Measurements from ENCODE around the gene PCYT2.

PCYT2 gene

DNA sequence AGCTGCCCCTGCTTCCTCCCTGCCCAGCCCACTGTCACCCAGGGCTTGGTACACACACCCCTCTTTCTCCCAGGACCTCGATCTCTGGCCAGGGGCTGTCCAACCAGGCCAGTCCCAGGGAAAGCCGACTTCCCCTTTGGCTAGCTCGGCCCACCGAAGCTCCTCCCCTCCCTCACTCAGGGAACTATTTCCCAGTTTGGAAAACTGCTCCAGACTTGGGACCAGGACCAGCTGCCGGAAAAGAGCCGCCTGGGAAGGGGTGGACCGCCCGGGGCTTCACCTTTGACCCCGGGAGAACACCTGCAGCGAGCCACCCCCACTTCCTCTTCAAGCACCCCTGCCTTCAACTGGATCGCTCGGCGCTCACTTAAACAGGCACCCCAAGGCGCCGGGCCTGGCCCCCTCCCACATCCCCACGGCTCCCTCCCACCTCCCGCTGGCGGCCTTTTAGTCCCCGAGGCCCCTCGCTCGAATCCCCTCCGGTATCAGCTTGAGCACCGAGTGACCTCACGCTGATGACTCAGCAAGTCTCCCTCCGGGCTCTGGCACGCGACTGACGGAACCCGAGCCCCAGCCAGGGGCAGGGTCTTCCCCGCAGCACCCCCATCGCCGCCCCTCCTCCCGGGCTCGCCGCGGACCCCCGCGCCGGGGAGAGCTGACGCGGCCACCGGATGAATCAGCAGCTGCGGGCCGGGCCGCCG, 15.4 kb upstream of the PCYT2 start:
- DNase-seq (ENCODE audit: low read depth, low spot score), result peak; percentile 72
- in situ Hi-C loops (cut with HindIII; ENCODE audit: low sequenced_read_pairs), result no loop called here
- TF ChIP-seq, protein P1, sequence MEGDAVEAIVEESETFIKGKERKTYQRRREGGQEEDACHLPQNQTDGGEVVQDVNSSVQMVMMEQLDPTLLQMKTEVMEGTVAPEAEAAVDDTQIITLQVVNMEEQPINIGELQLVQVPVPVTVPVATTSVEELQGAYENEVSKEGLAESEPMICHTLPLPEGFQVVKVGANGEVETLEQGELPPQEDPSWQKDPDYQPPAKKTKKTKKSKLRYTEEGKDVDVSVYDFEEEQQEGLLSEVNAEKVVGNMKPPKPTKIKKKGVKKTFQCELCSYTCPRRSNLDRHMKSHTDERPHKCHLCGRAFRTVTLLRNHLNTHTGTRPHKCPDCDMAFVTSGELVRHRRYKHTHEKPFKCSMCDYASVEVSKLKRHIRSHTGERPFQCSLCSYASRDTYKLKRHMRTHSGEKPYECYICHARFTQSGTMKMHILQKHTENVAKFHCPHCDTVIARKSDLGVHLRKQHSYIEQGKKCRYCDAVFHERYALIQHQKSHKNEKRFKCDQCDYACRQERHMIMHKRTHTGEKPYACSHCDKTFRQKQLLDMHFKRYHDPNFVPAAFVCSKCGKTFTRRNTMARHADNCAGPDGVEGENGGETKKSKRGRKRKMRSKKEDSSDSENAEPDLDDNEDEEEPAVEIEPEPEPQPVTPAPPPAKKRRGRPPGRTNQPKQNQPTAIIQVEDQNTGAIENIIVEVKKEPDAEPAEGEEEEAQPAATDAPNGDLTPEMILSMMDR (IDR thresholded peaks at IDR 0.05; ENCODE audit: low read depth, low read length), result no peak
- H3K4me3 ChIP-seq (ENCODE audit: low read depth, low read length), result peak overlapping the region; percentile 76

DNA sequence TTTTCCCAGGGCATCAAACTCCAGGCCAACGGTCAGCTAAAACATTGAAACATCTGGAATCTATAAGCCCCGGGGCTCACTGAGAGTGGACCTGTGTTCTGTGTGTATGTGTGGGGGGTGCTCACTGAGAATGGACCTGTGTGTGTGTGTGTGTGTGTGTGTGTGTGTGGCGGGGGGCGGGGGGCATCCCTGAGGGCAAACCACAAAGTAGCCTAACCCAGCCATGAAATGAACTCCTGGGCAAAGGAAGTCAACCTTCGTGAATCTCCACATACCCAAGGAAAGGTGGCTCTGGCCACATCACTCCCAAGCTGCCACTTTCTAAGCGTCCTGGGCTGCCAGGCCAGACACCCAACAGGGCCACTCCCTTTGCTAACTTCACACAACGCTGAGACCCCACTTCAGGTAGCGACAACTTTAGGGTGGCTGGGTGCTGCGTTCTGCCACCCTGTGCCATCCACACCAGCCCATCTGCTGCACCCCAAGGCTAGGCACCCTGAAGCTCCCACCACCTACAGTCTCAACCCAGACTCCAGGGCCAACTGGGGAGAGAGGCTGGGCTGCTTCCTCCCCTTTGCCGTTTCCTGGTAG, 14.8 kb upstream of the PCYT2 start:
- peak overlapping the region; percentile 76 for H3K4me3 ChIP-seq (ENCODE audit: low read depth, low read length)
- no peak for DNase-seq (ENCODE audit: low read depth, low spot score)
- in situ Hi-C loops (cut with HindIII; ENCODE audit: low sequenced_read_pairs), result no loop called here
- TF ChIP-seq, protein P1 (IDR thresholded peaks at IDR 0.05; ENCODE audit: low read depth, low read length), result no peak

DNA sequence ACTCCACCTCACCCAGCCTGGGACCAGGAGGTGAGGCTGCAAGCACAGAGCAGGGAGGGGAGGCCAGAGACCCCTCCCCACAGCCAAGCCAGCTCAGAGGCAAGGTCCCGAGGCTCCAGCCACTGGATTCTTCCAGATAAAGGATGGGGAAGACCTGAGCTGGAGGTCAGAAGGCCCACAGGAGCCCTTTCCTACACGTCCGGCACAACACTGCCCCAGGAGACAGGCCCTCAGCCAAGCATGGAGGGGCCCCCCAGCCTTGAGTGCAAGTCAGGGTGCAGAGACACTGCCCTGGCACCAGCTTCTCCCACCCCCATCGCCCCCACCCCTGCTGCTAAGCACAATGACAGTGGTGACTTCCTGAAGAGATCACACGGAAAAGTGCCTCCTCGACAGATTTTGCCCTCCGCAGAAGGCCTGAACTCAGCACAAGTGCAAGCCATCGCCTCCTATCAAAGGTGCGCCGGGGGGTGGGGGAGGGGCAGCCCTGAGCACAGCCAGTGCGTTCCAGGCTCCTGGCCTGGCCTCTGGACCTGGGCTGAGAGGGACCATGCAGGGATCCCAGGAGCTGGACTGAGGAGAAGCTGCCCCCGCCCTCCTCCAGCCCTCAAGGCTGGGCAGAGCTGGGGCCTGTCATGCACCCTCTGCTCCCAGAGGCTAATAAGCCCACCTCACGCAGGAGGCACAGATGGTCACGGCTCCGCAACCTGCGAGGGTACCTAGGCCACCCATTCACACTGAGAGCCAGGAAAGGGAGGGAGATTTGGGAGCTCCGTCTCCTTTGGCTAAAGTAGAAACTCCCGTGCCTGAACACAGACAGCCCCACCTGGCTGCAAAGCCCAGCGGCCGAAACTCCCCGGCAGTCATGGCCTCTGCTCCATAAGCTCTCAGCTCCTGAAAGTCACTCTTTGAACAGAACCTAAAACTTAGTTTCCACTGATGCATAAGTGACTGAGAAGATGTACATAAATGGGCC, 13.6 kb upstream of the PCYT2 start:
- DNase-seq (ENCODE audit: low read depth, low spot score), result no peak
- in situ Hi-C loops (cut with HindIII; ENCODE audit: low sequenced_read_pairs), result no loop called here
- H3K4me3 ChIP-seq (ENCODE audit: low read depth, low read length), result no peak overlapping the region
- TF ChIP-seq, protein P1 (IDR thresholded peaks at IDR 0.05; ENCODE audit: low read depth, low read length), result no peak

DNA sequence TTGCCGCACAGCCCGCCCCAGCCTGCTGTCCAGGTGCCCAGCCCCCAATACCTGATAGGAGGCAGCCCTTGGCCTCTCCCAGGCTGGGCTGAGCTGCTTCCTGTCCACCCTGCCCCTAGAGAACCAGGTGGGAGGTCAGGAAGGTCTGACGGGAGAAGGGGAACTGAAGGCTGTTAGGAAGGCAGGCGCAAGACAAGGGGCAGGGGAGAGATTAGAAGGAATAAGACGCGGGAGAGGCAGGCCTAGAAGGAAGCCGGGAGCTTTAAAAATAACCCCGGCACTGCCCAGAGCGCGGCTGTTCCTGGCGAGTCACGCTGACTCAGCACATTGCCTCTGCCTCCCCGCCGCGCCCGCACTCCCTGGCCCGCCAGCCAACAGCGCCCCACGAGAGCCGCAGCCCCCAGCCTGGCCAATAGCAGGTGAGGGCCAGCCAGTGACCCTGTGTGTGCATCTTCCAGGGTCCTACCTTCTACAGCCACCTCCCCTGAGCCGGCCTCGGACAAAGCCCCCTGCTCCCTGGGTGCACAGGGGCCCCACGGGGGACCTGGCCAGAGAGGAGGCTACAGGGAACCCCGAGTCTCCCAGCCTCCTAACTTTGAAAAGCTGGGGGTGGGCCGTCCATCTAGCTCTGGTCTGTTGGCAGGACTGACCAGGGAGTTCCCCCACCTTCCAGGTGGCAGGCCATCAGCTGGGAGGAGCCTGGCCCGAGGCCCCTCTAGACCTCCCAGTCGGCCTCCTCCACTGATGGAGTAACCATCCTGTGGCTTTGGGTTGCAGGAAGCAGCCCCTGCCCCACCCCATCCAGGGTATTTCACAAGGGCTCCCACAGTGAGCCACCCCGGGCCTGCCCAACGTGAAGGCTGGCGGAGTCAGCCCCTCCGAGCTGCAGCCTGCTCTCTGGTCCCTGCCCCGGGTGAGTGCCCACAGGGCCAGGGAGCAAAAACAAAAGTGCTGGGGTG, 12.4 kb upstream of the PCYT2 start:
- peak overlapping the region; percentile 35 for H3K4me3 ChIP-seq (ENCODE audit: low read depth, low read length)
- in situ Hi-C loops (cut with HindIII; ENCODE audit: low sequenced_read_pairs), result no loop called here
- DNase-seq (ENCODE audit: low read depth, low spot score), result peak; percentile 75
- TF ChIP-seq, protein P1 (IDR thresholded peaks at IDR 0.05; ENCODE audit: low read depth, low read length), result no peak

DNA sequence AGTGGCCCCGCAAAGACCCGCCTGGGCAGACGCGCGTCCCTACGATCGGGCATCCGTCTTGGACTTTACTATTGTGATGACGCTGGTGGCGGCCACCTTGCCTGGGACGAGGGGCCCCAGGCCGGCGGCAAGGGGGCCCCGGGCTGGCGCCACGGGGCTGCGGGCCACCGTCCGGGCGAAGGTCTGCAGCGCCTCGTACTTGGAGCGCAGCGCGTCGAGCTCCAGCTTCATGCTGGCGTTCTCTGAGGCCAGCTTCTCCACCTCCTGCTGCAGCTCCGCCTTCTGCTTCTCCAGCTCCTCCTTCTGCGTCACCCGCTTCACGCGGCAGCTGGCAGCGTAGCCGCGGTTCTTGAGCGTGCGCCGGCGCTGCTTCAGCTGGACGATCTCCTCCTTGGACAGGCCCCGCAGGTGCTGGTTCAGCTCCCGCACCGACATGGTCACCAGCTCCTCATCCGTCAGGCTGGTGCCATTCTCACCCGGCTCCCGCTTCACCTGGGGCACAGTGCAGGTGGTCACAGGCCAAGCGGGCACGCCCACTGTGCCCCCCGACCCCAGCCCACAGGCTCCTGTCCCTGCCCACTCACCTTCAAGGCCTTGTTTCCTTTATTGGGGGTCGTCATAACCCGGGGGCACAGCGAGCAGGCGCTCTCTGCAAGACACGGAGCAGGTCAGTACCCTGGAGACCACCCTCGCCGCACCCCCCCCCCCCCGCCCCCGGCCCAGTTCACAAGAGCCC, 11.5 kb upstream of the PCYT2 start:
- TF ChIP-seq, protein P1 (IDR thresholded peaks at IDR 0.05; ENCODE audit: low read depth, low read length), result no peak
- in situ Hi-C loops (cut with HindIII; ENCODE audit: low sequenced_read_pairs), result no loop called here
- DNase-seq (ENCODE audit: low read depth, low spot score), result no peak
- H3K4me3 ChIP-seq (ENCODE audit: low read depth, low read length), result peak overlapping the region; percentile 35

Measured in astrocyte of the spinal cord (primary cell).